ENCODE measurements around the gene HIVEP3.

GRCh38 chr1:41779360-41779759 is 139.4 kb downstream of the HIVEP3 start:
- TF ChIP-seq, protein P1, sequence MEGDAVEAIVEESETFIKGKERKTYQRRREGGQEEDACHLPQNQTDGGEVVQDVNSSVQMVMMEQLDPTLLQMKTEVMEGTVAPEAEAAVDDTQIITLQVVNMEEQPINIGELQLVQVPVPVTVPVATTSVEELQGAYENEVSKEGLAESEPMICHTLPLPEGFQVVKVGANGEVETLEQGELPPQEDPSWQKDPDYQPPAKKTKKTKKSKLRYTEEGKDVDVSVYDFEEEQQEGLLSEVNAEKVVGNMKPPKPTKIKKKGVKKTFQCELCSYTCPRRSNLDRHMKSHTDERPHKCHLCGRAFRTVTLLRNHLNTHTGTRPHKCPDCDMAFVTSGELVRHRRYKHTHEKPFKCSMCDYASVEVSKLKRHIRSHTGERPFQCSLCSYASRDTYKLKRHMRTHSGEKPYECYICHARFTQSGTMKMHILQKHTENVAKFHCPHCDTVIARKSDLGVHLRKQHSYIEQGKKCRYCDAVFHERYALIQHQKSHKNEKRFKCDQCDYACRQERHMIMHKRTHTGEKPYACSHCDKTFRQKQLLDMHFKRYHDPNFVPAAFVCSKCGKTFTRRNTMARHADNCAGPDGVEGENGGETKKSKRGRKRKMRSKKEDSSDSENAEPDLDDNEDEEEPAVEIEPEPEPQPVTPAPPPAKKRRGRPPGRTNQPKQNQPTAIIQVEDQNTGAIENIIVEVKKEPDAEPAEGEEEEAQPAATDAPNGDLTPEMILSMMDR (IDR thresholded peaks at IDR 0.05): no peak
- TF ChIP-seq POLR2A (IDR thresholded peaks at IDR 0.05): no peak

Data from right lobe of liver (tissue), 4 donors.